Stimulated activated CD8-positive, alpha-beta memory T cell treated with anti-CD3 and anti-CD28 coated beads, Interleukin-7, amount 100 ng/mL, for 4 hours (primary cell): ENCODE measurements around the gene DSTYK.
"Not testable (repeated sequence)": the region's sequence is repeated elsewhere in the genome, so short reads cannot be mapped to it uniquely, and the experiment has no call there.

ENCODE experiments used
- DNase-seq, 2 donors: peaks; one replicate each; pipeline ENCODE4 v3.0.0-alpha.2; 2020; ENCODE audit warnings: low read depth in 2 of 2

Gene DSTYK

DNA sequence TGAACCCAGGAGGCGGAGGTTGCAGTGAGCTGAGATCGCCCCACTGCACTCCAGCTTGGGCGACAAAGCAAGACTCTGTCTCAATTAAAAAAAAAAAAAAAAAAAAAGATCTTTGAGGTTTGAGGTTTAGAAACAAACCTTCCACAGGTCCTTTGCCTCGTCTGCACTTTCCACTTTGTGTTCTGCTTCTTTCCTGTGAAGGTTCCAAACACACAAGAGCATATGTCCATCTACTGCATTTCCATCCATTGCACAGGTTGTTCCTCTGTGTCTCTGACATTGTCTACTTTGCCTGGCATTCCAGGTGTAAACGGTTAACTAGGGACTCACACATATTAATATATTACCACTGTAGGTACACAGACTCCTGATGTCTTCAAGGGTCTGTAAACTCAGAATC is 40.1 kb downstream of the DSTYK start:
- DNase-seq: no peak

GRCh38 chr1:205170532-205171269 is 40.8 kb downstream of the DSTYK start:
- DNase-seq: no peak

GRCh38 chr1:205169248-205169647 is 42.3 kb downstream of the DSTYK start:
- DNase-seq: no peak

- DNase-seq: no peak
These were observed 43.2 kb downstream of the DSTYK start for GRCh38 chr1:205168291-205168690.

DNA sequence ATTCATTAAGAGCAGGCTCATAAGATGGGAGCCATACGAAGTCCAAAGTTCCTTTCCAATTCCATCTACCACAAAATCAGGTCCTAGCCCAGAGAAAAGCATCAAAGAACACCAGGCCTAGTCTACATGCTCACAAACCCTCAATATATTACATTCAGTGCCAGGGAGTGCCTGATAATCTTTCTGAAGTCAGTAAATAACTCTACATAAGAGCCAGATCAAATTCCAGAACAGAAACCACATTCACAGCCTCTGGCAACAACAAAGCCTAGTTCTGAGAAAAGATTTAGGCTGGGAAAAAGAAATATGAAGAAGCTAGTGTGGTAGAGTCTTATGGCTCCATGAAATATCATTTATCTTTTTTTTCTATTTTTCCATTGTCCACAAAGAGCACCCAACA is 49.2 kb downstream of the DSTYK start:
- no peak for DNase-seq

DNA sequence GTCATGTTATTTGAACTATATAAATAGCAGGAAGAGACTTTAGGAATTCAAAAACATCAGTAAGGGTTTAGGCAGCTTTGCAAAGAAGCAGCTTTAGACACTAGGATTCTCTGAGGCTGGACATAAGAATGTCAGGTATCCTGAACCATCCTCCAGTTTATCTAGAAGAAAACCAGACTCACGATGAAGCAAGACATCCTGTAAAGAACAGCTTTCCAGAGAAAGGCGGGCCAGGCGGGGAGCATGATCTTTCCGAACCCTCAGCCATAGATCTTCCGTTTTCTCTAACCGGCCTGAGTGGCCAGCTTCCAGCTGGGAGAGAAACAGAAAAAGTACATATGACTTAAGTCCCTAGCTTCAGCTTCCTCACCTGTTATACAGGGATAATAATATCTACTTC is 50.4 kb downstream of the DSTYK start:
- no peak for DNase-seq

- no peak for DNase-seq
These were observed 53.4 kb downstream of the DSTYK start for GRCh38 chr1:205158048-205158616.

DNA sequence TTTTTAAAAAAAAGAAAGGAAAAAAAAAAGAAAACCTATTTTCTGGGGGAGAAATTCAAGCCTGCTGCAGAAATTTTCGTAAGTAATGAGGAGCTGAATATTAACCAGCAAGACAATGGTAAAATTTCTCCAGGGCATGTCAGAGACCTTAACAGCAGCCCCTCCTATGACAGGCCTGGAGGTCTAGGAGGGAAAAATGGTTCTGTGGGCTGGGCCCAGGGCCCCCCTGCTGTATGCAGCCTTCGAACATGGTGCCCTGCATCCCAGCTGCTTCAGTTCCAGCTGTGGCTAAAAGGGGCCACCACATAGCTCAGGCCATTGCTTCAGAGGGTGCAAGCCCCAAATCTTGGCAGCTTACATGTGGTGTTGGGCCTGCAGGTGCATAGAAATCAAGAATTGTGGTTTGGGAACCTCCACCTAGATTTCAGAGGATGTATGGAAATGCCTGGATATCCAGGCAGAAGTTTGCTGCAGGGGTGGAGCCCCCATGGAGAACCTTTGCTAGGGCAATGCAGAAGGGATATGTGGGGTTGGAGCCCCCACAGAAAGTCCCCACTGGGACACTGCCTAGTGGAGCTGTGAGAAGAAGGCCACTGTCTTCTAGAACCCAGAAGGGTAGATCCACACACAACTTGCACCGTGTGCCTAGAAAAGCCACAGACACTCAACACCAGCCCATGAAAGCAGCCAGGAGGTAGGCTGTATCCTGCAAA is 55.7 kb downstream of the DSTYK start:
- not testable (repeated sequence) for DNase-seq

- no peak for DNase-seq
These were observed 59.0 kb downstream of the DSTYK start for GRCh38 chr1:205152505-205152904.

DNA sequence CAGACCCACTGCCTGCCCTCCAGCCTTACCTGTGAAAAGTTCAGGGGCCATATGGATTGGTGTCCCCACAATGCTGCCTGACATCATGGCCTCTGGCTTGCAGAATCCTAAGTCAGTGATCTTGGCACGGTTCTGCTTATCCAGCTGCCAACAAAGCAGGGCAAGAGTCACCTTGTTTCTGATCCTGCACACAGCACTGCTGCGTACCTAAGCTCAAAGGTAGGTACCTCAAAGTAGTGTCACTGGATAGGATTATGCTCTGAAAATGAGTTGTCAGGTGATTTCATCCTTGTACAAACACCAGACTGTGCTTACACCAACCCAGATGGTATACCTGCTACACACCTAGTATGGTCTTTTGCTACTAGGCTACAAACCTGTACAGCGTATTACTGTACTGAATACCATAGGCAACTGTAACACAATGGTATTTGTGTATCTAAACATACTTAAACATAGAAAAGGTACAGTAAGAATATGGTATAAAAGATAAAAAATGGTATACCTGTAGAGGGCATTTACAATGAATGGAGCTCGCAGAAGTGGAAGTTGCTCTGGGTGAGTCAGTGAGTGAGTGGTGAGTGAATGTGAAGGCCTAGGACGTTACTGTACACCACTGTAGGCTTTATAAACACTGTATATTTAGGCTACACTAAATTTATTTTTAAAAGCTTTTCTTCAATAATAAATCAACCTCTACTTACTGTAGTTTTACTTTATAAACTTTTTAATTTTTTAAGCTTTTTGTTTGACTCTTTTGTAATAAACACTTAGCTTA is 60.7 kb downstream of the DSTYK start:
- DNase-seq: no peak

DNA sequence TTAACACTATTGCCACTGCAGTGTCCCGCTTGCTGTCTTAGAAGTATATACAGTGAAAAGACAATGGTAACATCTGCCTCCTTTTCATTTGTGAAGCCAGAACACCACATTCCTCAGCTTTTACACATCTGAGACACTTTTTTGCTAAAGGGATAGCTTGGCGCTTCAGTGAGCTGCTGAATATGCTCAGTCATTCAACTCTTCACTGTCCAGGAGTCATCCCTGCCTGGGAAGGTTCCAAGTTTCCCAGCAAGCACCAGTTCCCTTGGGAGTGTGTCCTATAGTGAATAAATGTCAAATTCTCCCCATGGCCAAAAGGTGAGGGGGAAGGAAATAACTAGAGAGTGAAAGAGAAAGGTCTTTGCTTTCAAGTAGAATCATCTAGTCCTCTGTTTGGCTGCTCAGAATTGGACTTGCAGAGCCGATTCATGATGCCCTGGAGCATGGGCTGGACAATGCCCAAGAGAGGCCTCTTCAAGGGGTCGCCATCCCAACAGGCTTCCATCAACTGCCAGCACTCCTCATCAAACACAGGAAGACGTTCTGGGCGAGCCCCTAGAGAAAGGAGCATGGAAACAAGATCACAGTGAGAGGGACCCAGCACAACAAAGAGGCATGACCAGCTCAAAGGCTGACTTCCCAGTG is 64.2 kb downstream of the DSTYK start:
- DNase-seq: no peak

- DNase-seq: no peak
These were observed 66.8 kb downstream of the DSTYK start for GRCh38 chr1:205144751-205145150.

DNA sequence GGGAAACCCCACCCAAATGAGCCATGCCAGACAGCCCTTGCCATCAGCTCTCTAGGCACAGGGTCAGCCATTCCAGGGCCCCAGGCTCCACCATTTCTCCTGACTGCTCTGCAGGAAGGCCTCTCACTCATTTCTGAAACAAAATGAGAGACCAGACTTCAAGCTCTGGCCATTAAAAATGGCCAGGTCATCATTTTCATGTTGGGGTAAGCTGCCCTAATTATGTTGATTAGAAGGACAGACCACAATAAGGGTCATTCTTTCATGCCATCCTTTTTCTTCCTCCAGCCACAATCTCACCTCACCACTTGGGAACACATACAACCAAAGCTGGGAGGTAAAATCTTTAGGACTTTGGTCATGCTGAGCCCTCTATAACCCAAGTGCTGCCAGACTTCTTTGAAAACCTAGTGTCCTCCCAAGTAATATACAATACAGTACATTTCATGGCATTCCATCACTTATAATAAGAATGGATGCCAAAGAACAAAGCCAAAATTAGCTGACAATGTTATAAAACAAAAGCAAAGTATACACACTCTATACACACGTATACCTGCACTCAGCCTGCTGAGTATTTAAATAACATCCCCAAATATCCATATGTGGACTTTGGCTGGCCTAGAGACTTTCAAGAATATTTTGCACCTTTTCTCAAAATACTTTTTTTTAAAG is 67.3 kb downstream of the DSTYK start:
- no peak for DNase-seq

DNA sequence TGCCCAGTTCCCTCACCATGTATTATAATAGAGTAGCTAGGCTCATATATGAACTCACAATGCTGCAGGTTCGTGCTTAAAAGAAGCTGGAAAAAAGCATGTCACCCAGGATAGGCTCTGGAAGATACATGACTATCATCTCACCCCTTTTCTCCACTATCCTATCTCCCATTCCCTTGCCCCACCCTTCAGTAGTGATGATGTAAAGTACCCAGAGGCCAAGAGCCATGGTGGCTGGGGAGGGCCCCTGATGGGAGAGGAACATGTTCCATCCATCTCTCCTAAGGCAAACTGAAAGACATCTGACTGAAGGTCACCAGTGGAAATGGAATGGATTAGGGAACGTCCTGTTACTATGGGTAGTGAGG is 69.4 kb downstream of the DSTYK start:
- DNase-seq: no peak

GRCh38 chr1:205141236-205142101 is 70.0 kb downstream of the DSTYK start:
- DNase-seq: peak; percentile 45 to 56

DNA sequence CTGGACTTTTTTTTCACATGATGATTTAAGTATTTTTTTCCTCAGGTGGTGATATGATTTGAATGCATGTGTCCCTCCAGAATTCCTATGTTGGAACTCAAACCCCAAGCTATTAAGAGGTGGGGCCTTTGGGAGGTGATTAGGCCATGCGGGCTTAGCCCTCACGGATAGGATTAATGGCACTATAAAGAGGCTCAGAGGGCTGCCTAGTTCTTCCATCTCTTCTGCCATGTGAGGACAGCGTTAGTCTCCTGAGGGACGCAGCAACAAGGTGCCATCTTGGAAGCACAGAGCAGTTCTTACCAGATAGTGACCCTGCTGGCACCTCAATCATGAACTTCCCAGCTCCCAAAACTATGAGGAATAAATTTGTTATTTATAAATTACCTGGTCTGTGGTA is 71.4 kb downstream of the DSTYK start:
- no peak for DNase-seq

GRCh38 chr1:205137901-205138300 is 73.6 kb downstream of the DSTYK start:
- DNase-seq: no peak

GRCh38 chr1:205133287-205133686 is 78.2 kb downstream of the DSTYK start:
- no peak for DNase-seq

- no peak for DNase-seq
These were observed 82.0 kb downstream of the DSTYK start for GRCh38 chr1:205129447-205130029.

DNA sequence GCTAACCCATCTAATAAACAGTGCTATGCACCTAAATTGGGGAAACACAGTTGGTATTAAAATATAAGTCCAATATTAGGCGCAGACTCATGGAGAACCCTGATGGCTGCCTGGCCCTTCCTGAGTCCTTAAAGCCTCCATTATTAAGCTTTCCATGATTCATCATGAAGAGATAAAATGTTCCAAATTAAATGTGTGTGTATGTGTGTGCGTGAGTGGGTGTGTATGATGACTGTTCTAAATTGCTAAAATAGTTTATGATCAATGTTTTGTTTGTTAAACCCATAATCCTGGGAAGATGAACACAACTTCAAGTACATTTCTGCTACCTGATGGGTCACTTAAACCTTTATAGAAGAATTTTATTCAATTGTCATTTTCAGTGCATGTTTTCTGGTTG is 83.5 kb downstream of the DSTYK start:
- DNase-seq: no peak
